Left lung (tissue), 10 donors: Measurements from ENCODE around the gene UBASH3B. TPM values are rescaled to one million over a fixed set of nuclear protein-coding genes. Genes with fewer than 3 reads are reported as not detected.

Source experiments
- ATAC-seq: fragments of 200-7000 bp; cut with Tn5 transposase; one replicate; pipeline ENCODE4 v1.9.1; 2020; ENCODE audit warnings: moderate library complexity
- DNase-seq, 4 donors: peaks; one replicate each; pipeline ENCODE4 v3.0.0-alpha.2; 2013 to 2020
- H3K27ac ChIP-seq, 2 donors: fragments of 200-600 bp; sonication (generic) in 1 of 2; one replicate each; pipeline versions ENCODE4 v1.5.0 to v1.8.0; 2020 to 2021
- H3K27me3 ChIP-seq, 2 donors: fragments of 200-600 bp; sonication (generic) in 1 of 2; one replicate each; pipeline versions ENCODE4 v1.5.0 to v1.8.0; 2020 to 2021
- H3K36me3 ChIP-seq, 2 donors: fragments of 200-600 bp; sonication (generic) in 1 of 2; one replicate each; pipeline versions ENCODE4 v1.5.0 to v1.8.0; 2020 to 2021
- H3K4me1 ChIP-seq, 2 donors: fragments of 200-600 bp; one replicate each; pipeline ENCODE4 v1.8.0; 2021
- H3K4me3 ChIP-seq, 2 donors: fragments of 200-600 bp; sonication (generic) in 1 of 2; one replicate each; pipeline versions ENCODE4 v1.5.0 to v1.8.0; 2020 to 2021; ENCODE audit warnings: mild to moderate bottlenecking in 1 of 2
- H3K9me3 ChIP-seq, 2 donors: fragments of 200-600 bp; sonication (generic) in 1 of 2; one replicate each; pipeline versions ENCODE4 v1.5.0 to v1.8.0; 2020 to 2021
- CTCF ChIP-seq, 2 donors: fragments of 200-600 bp; sonication (generic) in 1 of 2; IDR thresholded peaks; one replicate each; pipeline versions ENCODE4 v1.5.0 to v1.8.0; 2021; ENCODE audit warnings: antibody characterized with exemption in 2 of 2
- intact Hi-C, 2 donors: fragments of 100-400 bp; cut with DNase I; formaldehyde crosslinking; loops; one replicate each; pipeline versions ENCODE4 v1.11.2 to v1.14.2; 2022
- polyA plus RNA-seq, 6 donors: library from polyadenylated mRNA; unstranded; fragments of 120-200 nt; gene quantifications; one replicate each; pipeline ENCODE4 v1.2.1, GENCODE V29; 2013; ENCODE audit not compliant: insufficient read length in 6 of 6
- total RNA-seq, 2 donors: library from RNA; stranded (reverse); fragmentation: NEBNext Ultra II Directional; extraction: Animal tissue kit (Norgen Biotek cat#: 25700); gene quantifications; one replicate each; pipeline ENCODE4 v1.2.1, GENCODE V29; 2021
- donor health status: DM: no; HTN: yes; CAD: no.
- donor health status: DM: no; HTN: no; CAD: no.

Gene UBASH3B
- total and polyA plus RNA-seq, 8 donors, result 4.0 to 38.6 (median 5.7) TPM

- ATAC-seq (peak; percentile 36), DNase-seq (no peak)
- peaks cover 0 to 36% of the 10 kb centered on the region in 2 donors for H3K36me3 ChIP-seq
- no peak overlapping the region for H3K27ac ChIP-seq
- no peak for TF ChIP-seq CTCF (IDR thresholded peaks at IDR 0.05)
- no peak overlapping the region for H3K4me3 ChIP-seq
- intact Hi-C loops, result no loop called here
- H3K27me3 ChIP-seq, result no peaks in the 10 kb centered on the region
- H3K4me1 ChIP-seq, result peaks cover 0 to 7% of the 10 kb centered on the region in 2 donors
- no peaks in the 10 kb centered on the region for H3K9me3 ChIP-seq
Measured at GRCh38 chr11:122809866-122810265, 154.3 kb downstream of the UBASH3B start.

- Histone ChIP-seq H3K9me3 (no peaks in the 10 kb centered on the region), H3K27ac (no peak overlapping the region), H3K4me3 (no peak overlapping the region), H3K27me3 (no peaks in the 10 kb centered on the region), H3K4me1 (peaks cover 1 to 8% of the 10 kb centered on the region in 2 donors), H3K36me3 (peaks cover 0 to 28% of the 10 kb centered on the region in 2 donors)
- TF ChIP-seq CTCF (IDR thresholded peaks at IDR 0.05), result no peak
- ATAC-seq, result no peak
- no peak for DNase-seq
- intact Hi-C loops, result no loop called here
Measured at GRCh38 chr11:122811721-122812120, 156.2 kb downstream of the UBASH3B start.

GRCh38 chr11:122812638-122813037, 157.1 kb downstream of the UBASH3B start:
- intact Hi-C loops, result no loop called here
- Histone ChIP-seq H3K36me3 (peaks cover 0 to 28% of the 10 kb centered on the region in 2 donors), H3K27me3 (no peaks in the 10 kb centered on the region), H3K27ac (no peak overlapping the region), H3K4me3 (no peak overlapping the region), H3K9me3 (no peaks in the 10 kb centered on the region), H3K4me1 (peaks cover 9 to 11% of the 10 kb centered on the region in 2 donors)
- ATAC-seq (no peak), DNase-seq (no peak)
- TF ChIP-seq CTCF (IDR thresholded peaks at IDR 0.05), result no peak

GRCh38 chr11:122813176-122813893, 157.8 kb downstream of the UBASH3B start:
- DNase-seq (no peak), ATAC-seq (no peak)
- H3K4me3 ChIP-seq, result no peak overlapping the region
- intact Hi-C loops, result no loop called here
- peaks cover 0 to 28% of the 10 kb centered on the region in 2 donors for H3K36me3 ChIP-seq
- H3K27me3 ChIP-seq, result no peaks in the 10 kb centered on the region
- no peaks in the 10 kb centered on the region for H3K9me3 ChIP-seq
- H3K27ac ChIP-seq, result no peak overlapping the region
- H3K4me1 ChIP-seq, result peaks cover 6 to 9% of the 10 kb centered on the region in 2 donors
- no peak for TF ChIP-seq CTCF (IDR thresholded peaks at IDR 0.05)

GRCh38 chr11:122813894-122814270, 158.4 kb downstream of the UBASH3B start:
- Histone ChIP-seq H3K4me1 (peaks cover 4 to 9% of the 10 kb centered on the region in 2 donors), H3K9me3 (no peaks in the 10 kb centered on the region), H3K27ac (no peak overlapping the region), H3K27me3 (no peaks in the 10 kb centered on the region), H3K36me3 (peaks cover 0 to 26% of the 10 kb centered on the region in 2 donors), H3K4me3 (no peak overlapping the region)
- ATAC-seq (no peak), DNase-seq (no peak)
- intact Hi-C loops, result no loop called here
- TF ChIP-seq CTCF (IDR thresholded peaks at IDR 0.05), result no peak
